ENCODE results near the gene SEC61G.

The SEC61G gene

DNA sequence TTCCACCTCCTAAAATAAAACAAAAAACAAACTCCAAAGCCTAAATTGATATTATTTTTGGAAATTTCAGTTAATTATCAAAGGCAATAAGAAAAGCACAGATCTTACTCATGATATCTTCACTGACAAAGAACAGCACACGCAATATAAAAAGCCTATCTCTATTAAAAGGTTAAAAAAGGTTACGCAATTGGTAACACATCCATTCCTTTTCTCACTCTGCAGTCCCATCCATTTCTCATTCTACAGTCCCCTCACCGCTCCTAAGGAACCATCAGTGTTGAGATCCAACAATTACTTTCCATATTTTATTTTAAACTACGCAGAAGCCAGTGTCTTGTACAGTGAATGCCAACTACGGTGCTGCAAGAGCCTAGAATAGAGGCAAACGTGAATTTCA, 1.3 kb downstream of the SEC61G start:
- no peak for DNase-seq

GRCh38 chr7:54749200-54749599, 9.8 kb downstream of the SEC61G start:
- no peak for DNase-seq

DNA sequence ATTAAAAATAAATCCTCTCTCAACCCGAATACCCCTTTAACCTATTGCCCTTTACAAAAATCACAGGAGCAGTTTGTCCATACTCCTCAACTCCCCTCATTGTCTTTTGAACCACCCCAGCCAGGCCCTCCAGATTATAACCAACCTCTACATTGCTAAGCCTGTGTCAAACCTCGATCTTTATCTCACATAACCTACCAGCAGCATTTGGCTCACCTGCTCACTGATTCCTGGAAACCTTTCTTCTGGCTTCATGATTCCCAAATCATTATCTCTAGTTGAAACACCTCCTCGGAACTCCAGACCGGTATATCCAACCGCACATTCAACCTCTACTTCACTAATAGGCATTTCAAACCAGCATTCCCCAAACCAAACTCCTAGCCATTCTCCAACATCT, 11.8 kb downstream of the SEC61G start:
- DNase-seq, result no peak

DNA sequence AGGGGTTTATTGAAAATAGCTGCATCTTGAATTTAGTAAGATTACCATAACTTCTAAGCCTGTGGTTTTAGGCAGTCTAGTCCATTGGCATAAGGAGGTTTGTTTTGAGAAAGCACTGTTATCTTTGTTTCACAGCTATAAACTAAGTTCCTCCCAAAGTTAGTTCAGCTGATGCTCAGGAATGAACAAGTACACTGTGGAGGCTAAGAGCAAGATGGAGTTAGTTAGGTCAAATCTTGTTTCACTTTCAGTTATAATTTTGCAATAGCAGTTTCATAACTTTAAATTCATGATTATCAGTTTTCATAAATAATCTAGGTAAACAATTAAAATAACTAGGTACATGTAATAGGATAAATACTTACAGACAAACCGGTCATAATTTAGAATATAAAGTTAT, 15.4 kb downstream of the SEC61G start:
- DNase-seq, result no peak

DNA sequence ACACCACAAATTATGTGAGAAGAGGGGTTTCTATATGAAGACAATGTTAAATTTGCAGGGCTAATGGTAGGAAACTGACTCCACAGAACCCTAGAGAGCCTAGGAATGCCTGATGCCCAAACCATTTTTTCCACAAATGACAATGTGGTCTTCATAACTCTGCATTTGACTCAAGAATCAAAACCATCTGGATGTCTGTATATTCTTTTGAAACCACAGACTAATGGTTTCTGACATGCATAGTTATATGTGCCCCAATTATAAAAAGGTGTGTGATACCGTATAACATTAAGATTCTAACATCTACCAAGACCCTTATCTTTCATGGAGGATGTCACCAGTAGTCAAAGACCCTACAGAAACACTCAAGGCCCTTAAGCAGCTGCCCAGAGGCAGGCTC, 20.3 kb downstream of the SEC61G start:
- DNase-seq, result no peak

DNA sequence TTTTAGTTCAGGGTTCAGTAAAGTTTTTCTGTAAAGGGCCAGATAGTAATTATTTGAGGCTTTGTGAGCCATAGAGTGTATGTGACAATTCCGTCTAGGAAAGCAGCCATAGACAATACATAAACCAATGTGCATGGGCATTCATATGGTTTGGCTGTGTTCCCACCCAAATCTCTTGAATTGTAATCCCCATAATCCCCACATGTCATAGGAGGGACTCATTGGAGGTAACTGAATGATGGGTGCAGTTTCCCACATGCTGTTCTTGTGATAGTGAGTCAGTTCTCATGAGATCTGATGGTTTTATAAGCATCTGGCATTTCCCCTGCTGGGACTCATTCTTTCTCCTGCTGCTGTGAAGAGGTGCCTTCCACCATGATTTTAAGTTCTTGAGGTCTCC, 29.9 kb downstream of the SEC61G start:
- no peak for DNase-seq

GRCh38 chr7:54728411-54728810, 30.6 kb downstream of the SEC61G start:
- no peak for DNase-seq

GRCh38 chr7:54725255-54725654, 33.8 kb downstream of the SEC61G start:
- no peak for DNase-seq

DNA sequence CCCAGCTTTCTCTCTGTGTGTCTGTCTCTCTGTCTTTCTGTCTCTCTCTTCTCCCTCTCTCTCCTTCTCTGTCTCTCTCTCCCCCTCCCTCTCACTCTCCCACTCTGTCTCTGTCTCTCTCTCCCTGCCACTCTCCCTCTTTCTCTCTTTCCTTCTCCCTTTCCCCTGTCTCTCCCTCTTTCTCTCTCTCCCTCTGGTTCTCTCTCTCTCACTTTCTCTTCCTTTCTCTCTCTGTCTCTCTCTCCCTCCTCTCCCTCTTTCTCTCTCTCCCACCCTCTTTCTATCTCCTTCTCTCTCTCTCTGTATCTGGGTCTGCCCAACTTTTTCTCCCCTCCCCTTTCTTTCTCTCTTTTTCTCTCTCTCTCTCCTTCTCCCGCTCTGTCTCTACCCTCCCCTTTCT, 36.5 kb downstream of the SEC61G start:
- no peak for DNase-seq

DNA sequence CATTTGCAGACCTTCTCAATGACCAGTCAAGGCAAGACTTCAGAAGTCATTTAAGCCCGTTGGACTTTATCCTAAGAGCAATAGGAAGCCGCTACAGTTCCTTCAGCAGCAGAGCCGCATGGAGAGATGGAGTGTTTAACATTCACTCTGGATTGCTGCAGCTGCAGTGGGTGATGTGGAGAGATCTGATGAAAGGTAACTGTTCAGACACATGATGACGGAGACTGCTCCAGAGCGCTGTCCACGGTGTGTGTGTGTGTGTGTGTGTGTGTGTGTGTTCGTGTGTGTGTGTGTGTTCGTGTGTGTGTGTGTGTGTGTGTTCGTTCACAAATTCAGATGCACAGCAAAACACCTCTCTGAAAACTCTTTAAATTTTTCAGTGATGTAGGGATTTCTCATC, 37.0 kb downstream of the SEC61G start:
- DNase-seq, result no peak

DNA sequence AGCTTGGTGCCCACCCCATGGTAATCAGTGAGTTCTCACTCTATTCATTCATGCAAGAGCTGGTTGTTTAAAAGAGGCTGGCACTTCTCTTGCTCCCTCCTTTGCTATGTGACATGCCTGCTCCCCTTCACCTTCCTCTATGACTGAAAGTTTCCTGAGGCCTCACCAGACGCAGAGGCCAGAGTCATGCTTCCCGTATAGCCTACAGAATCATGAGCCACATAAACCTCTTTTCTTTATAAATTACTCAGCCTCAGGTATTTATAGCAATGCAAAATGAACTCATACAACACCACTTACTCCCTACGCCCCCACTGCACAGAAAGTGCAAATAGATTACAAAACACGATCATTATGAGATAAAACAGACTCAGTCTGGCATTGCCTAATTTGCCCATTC, 39.0 kb downstream of the SEC61G start:
- no peak for DNase-seq

- no peak for DNase-seq
These were observed 39.6 kb downstream of the SEC61G start for GRCh38 chr7:54719425-54719824.

- no peak for DNase-seq
These were observed 46.2 kb downstream of the SEC61G start for GRCh38 chr7:54712820-54713219.

GRCh38 chr7:54711900-54712595, 47.0 kb downstream of the SEC61G start:
- DNase-seq, result no peak

- DNase-seq, result no peak
These were observed 49.7 kb downstream of the SEC61G start for GRCh38 chr7:54709283-54709682.

GRCh38 chr7:54705436-54705835, 53.6 kb downstream of the SEC61G start:
- DNase-seq, result no peak

DNA sequence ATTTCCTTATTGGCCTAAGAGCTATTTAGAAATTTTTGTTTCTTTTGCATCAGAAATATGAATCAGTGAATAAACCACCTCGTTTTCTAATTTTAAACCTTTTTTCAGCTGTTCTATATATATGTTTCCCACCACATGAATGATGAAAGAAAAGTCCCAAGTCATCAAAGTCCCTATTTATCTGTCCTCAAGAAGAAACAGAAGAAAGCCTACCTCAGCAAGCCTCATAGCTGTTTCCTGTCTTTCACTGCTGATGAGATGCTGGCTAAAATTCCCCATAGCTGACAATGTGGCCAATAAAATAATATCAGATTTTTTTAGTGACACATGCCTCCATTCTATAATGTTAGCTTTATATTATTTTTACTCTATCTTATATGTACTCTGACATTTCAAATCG, 54.2 kb downstream of the SEC61G start:
- DNase-seq, result no peak

Data from activated effector memory CD4-positive, alpha-beta T cell treated with anti-CD3 and anti-CD28 coated beads, Interleukin-2, amount 50 U/mL, for 16 hours (primary cell).